Karpas-422 (cell line): Measurements from ENCODE around the gene P2RX3. TPM values are rescaled to one million over a fixed set of nuclear protein-coding genes. Genes with fewer than 3 reads are reported as not detected.

Source experiments
- DNase-seq: peaks from one replicate; pipeline ENCODE4 v3.0.0-alpha.2; 2015
- H2AFZ ChIP-seq: fragments of 200-600 bp; sonication (generic); 2 replicates; pipeline ENCODE4 v1.6.1; 2014; ENCODE audit warnings: antibody characterized with exemption, low read length, mixed read lengths
- H3K27ac ChIP-seq: fragments of 200-600 bp; sonication (generic); 2 replicates; pipeline ENCODE4 v1.5.1; 2014; ENCODE audit warnings: mild to moderate bottlenecking, low read length, moderate library complexity
- H3K27me3 ChIP-seq: fragments of 200-600 bp; sonication (generic); 2 replicates; pipeline ENCODE4 v1.6.1; 2014; ENCODE audit warnings: low read length, mixed read lengths
- H3K36me3 ChIP-seq: fragments of 200-600 bp; sonication (generic); 2 replicates; pipeline ENCODE4 v1.6.1; 2014; ENCODE audit warnings: low read length, mixed read lengths; ENCODE audit not compliant: insufficient read depth
- H3K4me1 ChIP-seq: fragments of 200-600 bp; sonication (generic); 2 replicates; pipeline ENCODE4 v1.6.1; 2014; ENCODE audit warnings: mild to moderate bottlenecking, low read length, mixed read lengths
- H3K4me2 ChIP-seq: fragments of 200-600 bp; sonication (generic); 2 replicates; pipeline ENCODE4 v1.6.1; 2014; ENCODE audit warnings: low read length, low read depth, mild to moderate bottlenecking; ENCODE audit not compliant: poor library complexity, severe bottlenecking
- H3K4me3 ChIP-seq: fragments of 200-600 bp; sonication (generic); 2 replicates; pipeline ENCODE4 v1.5.1; 2014; ENCODE audit warnings: mild to moderate bottlenecking, antibody characterized with exemption, low read length, mixed read lengths
- H3K79me2 ChIP-seq: fragments of 200-600 bp; sonication (generic); 2 replicates; pipeline ENCODE4 v1.6.1; 2014; ENCODE audit warnings: mild to moderate bottlenecking, low read length, mixed read lengths
- H3K9ac ChIP-seq: fragments of 200-600 bp; sonication (generic); 2 replicates; pipeline ENCODE4 v1.6.0; 2014; ENCODE audit warnings: low read length
- H3K9me2 ChIP-seq: fragments of 200-600 bp; sonication (generic), shearing (Covaris generic); replicated peaks from 2 replicates; pipeline ENCODE4 v1.6.0; 2014; ENCODE audit warnings: mild to moderate bottlenecking, low read length, moderate library complexity; ENCODE audit not compliant: insufficient read depth
- H3K9me3 ChIP-seq: fragments of 300-700, 200-600 bp; sonication (generic); 2 replicates; pipeline ENCODE4 v1.6.1; 2014; ENCODE audit warnings: low read length, mixed read lengths
- H4K20me1 ChIP-seq: fragments of 200-600 bp; sonication (generic); 2 replicates; pipeline ENCODE4 v1.6.1; 2014; ENCODE audit warnings: mild to moderate bottlenecking, antibody characterized with exemption, low read length, low read depth; ENCODE audit not compliant: insufficient read depth
- total RNA-seq: library from RNA; depleted of rRNA; stranded (reverse); fragments of >200 nt; shearing (Covaris generic); gene quantifications from 2 replicates; pipeline ENCODE4 v1.2.3, GENCODE V29; 2014; ENCODE audit warnings: low replicate concordance

The P2RX3 gene
- total RNA-seq, 1 experiment from 2014 or later: not detected

DNA sequence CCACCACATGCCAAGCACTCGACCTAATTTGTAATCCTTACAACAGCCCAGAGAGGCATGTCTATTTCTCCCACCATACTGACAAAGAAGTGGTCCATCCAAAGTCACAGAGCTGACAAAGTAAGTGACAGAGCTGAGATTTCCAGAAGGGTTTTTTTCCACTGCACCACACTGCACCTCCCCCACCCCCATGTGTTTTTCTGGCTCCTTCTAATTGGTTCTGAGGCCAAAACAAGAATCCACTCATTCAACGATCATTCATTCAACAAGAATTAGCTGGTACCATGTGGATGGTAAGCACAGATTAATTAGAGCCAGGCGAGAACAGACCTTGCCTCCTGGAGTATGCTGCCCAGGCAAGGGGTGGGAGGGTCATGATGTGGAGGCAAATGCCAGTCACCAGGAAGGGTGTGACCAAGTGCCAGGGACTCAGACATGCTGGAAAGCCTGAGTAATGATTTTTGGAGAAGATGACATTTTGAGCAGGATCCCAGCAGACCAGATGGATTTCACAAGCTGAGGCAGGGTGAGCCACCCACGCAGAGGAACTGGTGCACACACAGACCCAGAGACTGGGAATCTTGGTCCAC lies 67.2 kb downstream of the P2RX3 start:
- no peaks in the 10 kb centered on the region for H3K27me3 ChIP-seq
- H3K4me1 ChIP-seq: no peaks in the 10 kb centered on the region
- H3K36me3 ChIP-seq: peaks cover 36% of the 10 kb centered on the region
- H3K4me3 ChIP-seq: no peak overlapping the region
- H3K79me2 ChIP-seq: no peaks in the 10 kb centered on the region
- H3K4me2 ChIP-seq: no peak overlapping the region
- no peaks in the 10 kb centered on the region for H3K9me3 ChIP-seq
- H3K27ac ChIP-seq: no peak overlapping the region
- peaks cover 8% of the 10 kb centered on the region; the same call in 1 of the 2 replicates for H4K20me1 ChIP-seq
- no peak overlapping the region for H3K9ac ChIP-seq
- DNase-seq: no peak
- no peaks in the 10 kb centered on the region for H3K9me2 ChIP-seq
- no peak overlapping the region for H2AFZ ChIP-seq

DNA sequence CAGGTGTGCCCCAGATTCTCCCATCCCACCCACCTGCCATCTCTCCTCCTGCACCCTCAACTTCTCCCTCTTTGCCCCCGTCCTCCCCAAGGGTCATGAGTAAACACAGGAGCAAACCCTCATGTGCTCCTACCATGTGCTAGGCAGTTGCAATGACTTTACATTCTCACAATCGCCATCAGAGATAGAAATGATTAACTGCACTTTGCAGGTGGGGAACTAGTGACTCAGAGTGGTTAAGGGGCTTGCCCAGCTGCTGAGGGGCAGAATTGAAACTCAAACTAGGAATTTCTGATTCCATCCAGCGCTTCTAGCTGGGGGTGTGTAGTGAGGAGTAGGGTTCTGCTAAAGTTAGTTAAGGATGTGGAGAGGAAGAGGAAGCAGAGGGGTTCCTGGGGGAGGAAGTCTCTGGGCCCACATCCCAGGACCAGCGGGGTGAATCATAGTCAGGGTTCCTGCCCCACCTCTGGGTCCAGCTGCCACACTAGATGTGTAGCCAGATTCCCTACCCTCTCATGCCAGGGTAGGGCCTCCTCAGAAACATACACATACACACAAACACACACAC lies 68.3 kb downstream of the P2RX3 start:
- no peaks in the 10 kb centered on the region for H3K79me2 ChIP-seq
- no peak overlapping the region for H3K27ac ChIP-seq
- H3K9ac ChIP-seq: no peak overlapping the region
- no peaks in the 10 kb centered on the region for H3K27me3 ChIP-seq
- H3K9me2 ChIP-seq: no peaks in the 10 kb centered on the region
- no peak overlapping the region for H3K4me3 ChIP-seq
- no peaks in the 10 kb centered on the region for H3K4me1 ChIP-seq
- H3K36me3 ChIP-seq: peaks cover 39% of the 10 kb centered on the region
- no peaks in the 10 kb centered on the region for H3K9me3 ChIP-seq
- DNase-seq: peak; percentile 54
- H4K20me1 ChIP-seq: peaks cover 8% of the 10 kb centered on the region; the same call in 1 of the 2 replicates
- H2AFZ ChIP-seq: no peak overlapping the region
- no peak overlapping the region for H3K4me2 ChIP-seq

DNA sequence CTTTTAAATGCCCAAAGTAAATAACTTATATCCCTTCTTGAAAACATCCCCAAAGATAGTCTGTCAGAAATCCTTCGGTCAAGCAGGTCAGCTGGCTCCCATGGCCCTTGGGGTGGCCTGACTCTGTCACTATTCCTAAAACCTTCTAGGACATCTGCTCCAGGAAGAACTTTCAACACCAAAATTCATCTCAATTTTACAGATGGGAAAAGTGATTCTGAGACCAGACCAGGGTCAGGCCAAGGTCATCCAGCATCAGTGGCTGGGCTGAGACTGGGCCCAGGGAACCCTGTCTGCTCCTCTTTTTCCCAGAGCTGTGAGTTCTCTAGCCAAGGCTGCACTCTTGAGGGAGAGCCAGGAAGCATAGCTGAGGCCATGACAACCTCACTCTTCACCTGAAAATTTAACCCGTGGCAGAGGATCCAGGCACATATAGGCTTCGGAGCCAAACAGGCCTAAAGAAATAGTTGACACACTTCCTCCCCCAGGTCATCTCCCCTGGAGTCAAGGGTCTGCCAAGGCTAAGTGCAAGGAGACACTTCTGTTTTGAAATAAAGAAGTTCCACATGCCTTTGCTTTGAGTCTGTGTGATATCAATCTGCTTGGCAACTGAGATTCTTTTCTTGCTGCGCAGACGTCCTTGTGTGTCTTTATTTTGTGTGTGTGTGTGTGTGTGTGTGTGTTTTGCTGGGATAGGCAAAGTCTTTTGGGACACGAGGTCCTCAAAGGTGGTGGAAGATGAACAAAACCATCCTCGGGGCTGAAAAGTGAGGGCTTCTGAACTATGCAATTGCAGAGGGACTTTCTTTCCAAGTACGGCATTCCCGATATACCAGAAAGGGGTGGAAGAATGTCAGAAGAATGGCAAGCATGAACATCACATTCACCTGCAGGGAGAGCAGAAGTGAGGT lies 69.1 kb downstream of the P2RX3 start:
- Histone ChIP-seq H4K20me1 (peaks cover 8% of the 10 kb centered on the region; the same call in 1 of the 2 replicates), H3K4me3 (no peak overlapping the region), H3K36me3 (peaks cover 44% of the 10 kb centered on the region), H3K27me3 (no peaks in the 10 kb centered on the region), H3K27ac (no peak overlapping the region), H3K79me2 (no peaks in the 10 kb centered on the region), H3K9ac (no peak overlapping the region), H3K4me1 (no peaks in the 10 kb centered on the region), H3K9me3 (no peaks in the 10 kb centered on the region), H3K9me2 (no peaks in the 10 kb centered on the region), H3K4me2 (no peak overlapping the region), H2AFZ (no peak overlapping the region)
- no peak for DNase-seq

DNA sequence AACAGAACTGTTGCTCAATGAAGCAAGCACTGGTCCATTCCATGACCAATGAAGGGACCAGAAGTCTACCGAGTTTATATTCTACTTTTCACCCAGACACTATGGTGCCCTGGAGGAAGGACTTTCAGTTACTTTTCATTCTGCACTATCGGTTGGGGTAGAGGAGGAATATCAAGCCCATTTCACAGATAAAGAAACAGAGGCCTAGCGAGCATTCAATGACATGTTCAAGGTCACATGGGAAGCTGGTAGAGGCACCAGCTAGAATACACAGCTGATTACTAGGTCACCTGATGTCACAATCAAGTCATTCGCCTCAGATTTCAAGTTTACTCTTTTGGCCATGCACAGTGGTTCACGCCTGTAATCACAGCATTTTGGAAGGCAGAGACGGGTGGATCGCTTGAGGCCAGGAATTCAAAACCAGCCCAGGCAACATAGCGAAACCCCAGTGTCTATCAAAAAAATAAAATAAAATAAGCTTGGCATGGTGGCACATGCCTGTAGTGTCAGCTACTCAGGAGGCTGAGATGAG lies 69.9 kb downstream of the P2RX3 start:
- Histone ChIP-seq H3K9me2 (no peaks in the 10 kb centered on the region), H3K4me3 (no peak overlapping the region), H3K4me2 (no peak overlapping the region), H3K27ac (no peak overlapping the region), H3K36me3 (peaks cover 48% of the 10 kb centered on the region), H3K27me3 (no peaks in the 10 kb centered on the region), H3K4me1 (no peaks in the 10 kb centered on the region), H3K79me2 (no peaks in the 10 kb centered on the region), H3K9me3 (no peaks in the 10 kb centered on the region), H3K9ac (no peak overlapping the region), H4K20me1 (peaks cover 8% of the 10 kb centered on the region; the same call in 1 of the 2 replicates), H2AFZ (no peak overlapping the region)
- DNase-seq: no peak

DNA sequence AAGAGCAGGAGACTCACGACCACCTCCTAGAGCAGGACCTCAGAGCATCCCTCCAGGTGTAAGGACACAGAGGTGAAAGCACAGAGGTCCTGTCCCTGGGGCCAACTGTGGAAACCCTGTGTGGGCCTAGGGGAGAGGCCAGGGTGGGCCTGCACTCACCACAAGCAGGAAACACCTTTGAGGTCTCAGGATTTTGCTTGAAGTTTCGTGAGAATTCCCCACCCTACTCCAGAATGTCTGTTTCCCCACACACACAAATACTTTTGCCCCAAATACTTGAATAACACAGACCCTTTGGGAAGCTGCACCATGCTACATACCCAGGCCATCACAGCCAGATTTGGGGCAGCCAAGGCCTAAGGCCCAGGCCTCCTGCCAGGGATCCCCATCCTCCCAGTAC lies 70.6 kb downstream of the P2RX3 start:
- Histone ChIP-seq H3K79me2 (no peaks in the 10 kb centered on the region), H3K9ac (no peak overlapping the region), H3K4me2 (no peak overlapping the region), H4K20me1 (peaks cover 8% of the 10 kb centered on the region; the same call in 1 of the 2 replicates), H3K27ac (no peak overlapping the region), H2AFZ (no peak overlapping the region), H3K27me3 (no peaks in the 10 kb centered on the region), H3K9me3 (no peaks in the 10 kb centered on the region), H3K4me3 (no peak overlapping the region), H3K9me2 (no peaks in the 10 kb centered on the region), H3K4me1 (no peaks in the 10 kb centered on the region), H3K36me3 (peaks cover 55% of the 10 kb centered on the region)
- DNase-seq: no peak

DNA sequence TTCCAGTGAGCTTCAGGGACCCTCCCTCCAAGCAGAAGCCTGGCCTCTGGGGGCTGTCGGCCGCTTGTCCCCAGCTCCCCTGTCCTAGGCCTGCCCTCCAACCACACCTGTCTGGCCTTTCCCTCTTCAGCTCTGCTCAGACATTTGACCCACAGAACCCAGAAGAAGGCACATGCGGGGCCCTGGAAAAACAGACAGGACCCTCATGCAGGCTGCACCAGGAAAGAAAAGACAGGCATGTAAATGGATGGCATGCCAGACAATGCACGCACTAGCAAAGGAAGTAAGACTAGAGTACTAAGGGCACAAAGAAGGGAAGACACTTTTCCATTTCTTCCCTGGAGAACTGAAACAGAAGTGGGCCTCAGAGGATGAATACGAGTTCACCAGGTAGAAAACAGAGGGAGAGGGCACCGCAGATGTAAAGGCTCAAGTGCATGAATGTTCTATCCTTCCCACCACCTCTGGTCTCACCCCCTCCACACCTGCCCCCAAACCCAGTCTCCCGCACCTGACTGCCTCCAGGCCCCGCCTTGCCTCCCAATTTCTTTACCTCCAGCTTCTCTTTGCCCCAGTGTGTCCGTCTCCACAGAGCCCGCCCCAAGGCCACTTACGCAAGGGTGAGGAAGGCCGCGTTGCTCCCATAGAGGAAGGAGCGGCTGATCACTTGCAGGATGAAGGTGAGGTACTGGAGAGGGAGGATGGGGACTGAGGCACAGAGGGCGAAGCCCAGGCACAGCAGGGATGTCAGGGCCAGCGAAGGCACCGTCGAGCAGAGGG lies 71.4 kb downstream of the P2RX3 start:
- DNase-seq: no peak
- H3K4me2 ChIP-seq: no peak overlapping the region
- no peaks in the 10 kb centered on the region for H3K27me3 ChIP-seq
- no peak overlapping the region for H2AFZ ChIP-seq
- H3K4me3 ChIP-seq: no peak overlapping the region
- H3K9me3 ChIP-seq: no peaks in the 10 kb centered on the region
- no peak overlapping the region for H3K9ac ChIP-seq
- H3K27ac ChIP-seq: no peak overlapping the region
- H3K9me2 ChIP-seq: no peaks in the 10 kb centered on the region
- peaks cover 8% of the 10 kb centered on the region; the same call in 1 of the 2 replicates for H4K20me1 ChIP-seq
- H3K36me3 ChIP-seq: peaks cover 60% of the 10 kb centered on the region
- H3K79me2 ChIP-seq: no peaks in the 10 kb centered on the region
- H3K4me1 ChIP-seq: no peaks in the 10 kb centered on the region

DNA sequence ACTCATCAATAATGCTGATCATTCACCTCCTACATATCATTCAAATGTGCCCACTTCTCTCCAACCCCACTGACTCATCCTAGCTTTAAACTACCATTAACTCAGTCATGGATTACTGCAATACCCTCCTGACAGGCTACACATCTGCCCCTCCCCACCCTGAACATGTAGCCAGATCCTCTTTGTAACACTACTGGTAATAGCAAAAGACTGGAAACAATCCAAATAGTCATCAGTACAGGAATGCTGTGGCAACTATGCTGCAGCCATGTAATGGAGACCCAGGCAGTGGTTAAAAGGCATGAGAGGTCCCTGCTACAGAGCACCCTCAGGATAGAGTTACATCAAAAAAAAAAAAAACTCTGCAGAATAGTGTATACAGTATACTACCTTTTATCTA lies 72.1 kb downstream of the P2RX3 start:
- Histone ChIP-seq H3K36me3 (peaks cover 68% of the 10 kb centered on the region), H3K27ac (no peak overlapping the region), H3K9me2 (no peaks in the 10 kb centered on the region), H4K20me1 (peaks cover 10% of the 10 kb centered on the region; the same call in 1 of the 2 replicates), H2AFZ (no peak overlapping the region), H3K9ac (no peak overlapping the region), H3K4me2 (no peak overlapping the region), H3K79me2 (no peaks in the 10 kb centered on the region), H3K4me3 (no peak overlapping the region), H3K4me1 (no peaks in the 10 kb centered on the region), H3K9me3 (no peaks in the 10 kb centered on the region), H3K27me3 (no peaks in the 10 kb centered on the region)
- no peak for DNase-seq
